HEK293 (cell line): ENCODE measurements around the gene SPRED2.

Experiments used
- CTCF ChIA-PET: fragments of 350-600 bp; formaldehyde crosslinking; extraction: SDS; loops from one replicate; lab custom pipeline; 2021; ENCODE audit warnings: antibody characterized with exemption; lab: Yijun Ruan, JAX
- POLR2A ChIA-PET: fragments of 300-600 bp; formaldehyde crosslinking; extraction: SDS; loops from one replicate; lab custom pipeline; 2020; ENCODE audit warnings: antibody characterized with exemption, inconsistent platforms; lab: Yijun Ruan, JAX
- H3K27ac ChIP-seq: fragments of 200-500 bp; sonication (Bioruptor generic); 2 replicates; pipeline ENCODE4 v1.5.1; 2014; ENCODE audit warnings: low read depth, low read length, control low read depth, inconsistent platforms; ENCODE audit errors: extremely low read depth
- H3K36me3 ChIP-seq, 2 experiments: fragments of 200-500 bp in 1 of 2; sonication (Bioruptor generic) in 1 of 2; 1 replicate in 1 of 2; 2 replicates in 1 of 2; pipeline ENCODE4 v1.5.1; 2014 to 2017; ENCODE audit warnings: inconsistent platforms in 2 of 2, low read length in 2 of 2; ENCODE audit not compliant: control insufficient read depth in 2 of 2, insufficient read depth in 1 of 2
- H3K4me1 ChIP-seq: fragments of 200-500 bp; sonication (Bioruptor generic); 2 replicates; pipeline ENCODE4 v1.5.1; 2014; ENCODE audit warnings: mild to moderate bottlenecking, low read length, inconsistent platforms; ENCODE audit not compliant: control insufficient read depth, insufficient read depth
- H3K4me3 ChIP-seq: 2 replicates; pipeline ENCODE4 v1.5.1; 2011; ENCODE audit warnings: low read depth, mild to moderate bottlenecking, control low read depth, low read length, moderate library complexity
- H3K9me3 ChIP-seq: fragments of 200-500 bp; sonication (Bioruptor generic); 2 replicates; pipeline ENCODE4 v1.5.1; 2014; ENCODE audit warnings: low read depth, low read length, inconsistent platforms; ENCODE audit not compliant: control insufficient read depth, insufficient read depth
- MYNN ChIP-seq: fragments of 450-650 bp; formaldehyde crosslinking; IDR thresholded peaks from 2 replicates; pipeline ENCODE4 v1.5.1; 2016; ENCODE audit warnings: missing biosample characterization, missing genetic modification characterization, borderline replicate concordance
- PRDM2 ChIP-seq: fragments of 450-650 bp; formaldehyde crosslinking; IDR thresholded peaks from 2 replicates; pipeline ENCODE4 v1.5.1; 2016; ENCODE audit warnings: missing biosample characterization, missing genetic modification characterization, borderline replicate concordance
- ZNF112 ChIP-seq: fragments of 450-650 bp; formaldehyde crosslinking; IDR thresholded peaks from 2 replicates; pipeline ENCODE4 v1.5.0; 2017; ENCODE audit warnings: missing biosample characterization, missing genetic modification characterization
- ZNF146 ChIP-seq: fragments of 450-650 bp; formaldehyde crosslinking; IDR thresholded peaks from 2 replicates; pipeline ENCODE4 v1.5.1; 2016; ENCODE audit warnings: missing biosample characterization, missing genetic modification characterization
- ZNF214 ChIP-seq: fragments of 450-650 bp; formaldehyde crosslinking; IDR thresholded peaks from 2 replicates; pipeline ENCODE4 v1.5.1; 2017; ENCODE audit warnings: missing biosample characterization, mild to moderate bottlenecking, missing genetic modification characterization, borderline replicate concordance
- ZNF555 ChIP-seq: fragments of 450-650 bp; formaldehyde crosslinking; conservative IDR thresholded peaks from 2 replicates; pipeline ENCODE4 v1.5.1; 2017; ENCODE audit warnings: missing biosample characterization, mild to moderate bottlenecking, missing genetic modification characterization, inconsistent platforms
- ZNF561 ChIP-seq: fragments of 450-650 bp; IDR thresholded peaks from 2 replicates; pipeline ENCODE4 v1.5.1; 2018; ENCODE audit warnings: missing biosample characterization, missing genetic modification characterization, borderline replicate concordance
- ZNF580 ChIP-seq: fragments of 450-650 bp; formaldehyde crosslinking; IDR thresholded peaks from 2 replicates; pipeline ENCODE4 v1.5.1; 2016; ENCODE audit warnings: missing biosample characterization, missing genetic modification characterization
- ZNF658 ChIP-seq: fragments of 450-650 bp; formaldehyde crosslinking; IDR thresholded peaks from 2 replicates; pipeline ENCODE4; 2016; ENCODE audit warnings: missing biosample characterization, missing genetic modification characterization
- ZNF664 ChIP-seq: fragments of 450-650 bp; formaldehyde crosslinking; IDR thresholded peaks from 2 replicates; pipeline ENCODE4 v1.5.1; 2016; ENCODE audit warnings: missing biosample characterization, missing genetic modification characterization
- TF ChIP-seq, protein P1 (sequence below): fragments of 450-650 bp; IDR thresholded peaks from 2 replicates; pipeline ENCODE4 v1.5.1; 2018; ENCODE audit warnings: missing biosample characterization, missing genetic modification characterization
- TF ChIP-seq, protein P2 (sequence below): fragments of 450-650 bp; formaldehyde crosslinking; IDR thresholded peaks from 2 replicates; pipeline ENCODE4 v1.5.1; 2016; ENCODE audit warnings: missing biosample characterization, missing genetic modification characterization
- TF ChIP-seq, protein P3 (sequence below): fragments of 450-650 bp; formaldehyde crosslinking; IDR thresholded peaks from 2 replicates; pipeline ENCODE4 v1.5.1; 2017; ENCODE audit warnings: missing biosample characterization, missing genetic modification characterization
- TF ChIP-seq, protein P4 (sequence below): fragments of 450-650 bp; formaldehyde crosslinking; IDR thresholded peaks from 2 replicates; pipeline ENCODE4 v1.5.1; 2016; ENCODE audit warnings: missing biosample characterization, missing genetic modification characterization

The SPRED2 gene

DNA sequence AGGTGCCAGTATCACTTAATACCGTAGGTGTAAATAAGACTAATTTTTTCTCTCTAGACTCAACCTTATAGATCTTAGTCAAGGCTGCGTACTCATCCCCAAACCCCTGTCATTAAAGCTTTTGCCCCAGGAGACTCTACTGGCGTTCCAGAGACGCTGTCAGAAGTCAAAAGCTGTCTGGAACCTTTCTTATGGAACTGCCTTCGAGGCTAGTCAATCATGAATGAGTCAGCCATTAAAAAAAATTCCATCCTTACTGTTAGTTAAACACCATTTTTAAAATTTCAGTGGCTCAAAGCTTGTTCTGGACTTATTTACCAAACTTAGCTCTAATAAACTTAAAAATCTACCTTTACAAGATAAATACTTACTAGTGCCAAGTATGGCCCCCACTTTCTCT, 52.1 kb downstream of the SPRED2 start:
- no peak for TF ChIP-seq ZNF561 (tag by site-specific recombination)
- TF ChIP-seq PRDM2 (tag by site-specific recombination), result no peak
- no peak for TF ChIP-seq ZNF658
- TF ChIP-seq, protein P1, sequence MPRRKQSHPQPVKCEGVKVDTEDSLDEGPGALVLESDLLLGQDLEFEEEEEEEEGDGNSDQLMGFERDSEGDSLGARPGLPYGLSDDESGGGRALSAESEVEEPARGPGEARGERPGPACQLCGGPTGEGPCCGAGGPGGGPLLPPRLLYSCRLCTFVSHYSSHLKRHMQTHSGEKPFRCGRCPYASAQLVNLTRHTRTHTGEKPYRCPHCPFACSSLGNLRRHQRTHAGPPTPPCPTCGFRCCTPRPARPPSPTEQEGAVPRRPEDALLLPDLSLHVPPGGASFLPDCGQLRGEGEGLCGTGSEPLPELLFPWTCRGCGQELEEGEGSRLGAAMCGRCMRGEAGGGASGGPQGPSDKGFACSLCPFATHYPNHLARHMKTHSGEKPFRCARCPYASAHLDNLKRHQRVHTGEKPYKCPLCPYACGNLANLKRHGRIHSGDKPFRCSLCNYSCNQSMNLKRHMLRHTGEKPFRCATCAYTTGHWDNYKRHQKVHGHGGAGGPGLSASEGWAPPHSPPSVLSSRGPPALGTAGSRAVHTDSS, result no peak
- no peak for TF ChIP-seq ZNF555 (tag by site-specific recombination)
- TF ChIP-seq MYNN (tag by site-specific recombination), result no peak
- no peak for TF ChIP-seq ZNF664
- TF ChIP-seq, protein P2, sequence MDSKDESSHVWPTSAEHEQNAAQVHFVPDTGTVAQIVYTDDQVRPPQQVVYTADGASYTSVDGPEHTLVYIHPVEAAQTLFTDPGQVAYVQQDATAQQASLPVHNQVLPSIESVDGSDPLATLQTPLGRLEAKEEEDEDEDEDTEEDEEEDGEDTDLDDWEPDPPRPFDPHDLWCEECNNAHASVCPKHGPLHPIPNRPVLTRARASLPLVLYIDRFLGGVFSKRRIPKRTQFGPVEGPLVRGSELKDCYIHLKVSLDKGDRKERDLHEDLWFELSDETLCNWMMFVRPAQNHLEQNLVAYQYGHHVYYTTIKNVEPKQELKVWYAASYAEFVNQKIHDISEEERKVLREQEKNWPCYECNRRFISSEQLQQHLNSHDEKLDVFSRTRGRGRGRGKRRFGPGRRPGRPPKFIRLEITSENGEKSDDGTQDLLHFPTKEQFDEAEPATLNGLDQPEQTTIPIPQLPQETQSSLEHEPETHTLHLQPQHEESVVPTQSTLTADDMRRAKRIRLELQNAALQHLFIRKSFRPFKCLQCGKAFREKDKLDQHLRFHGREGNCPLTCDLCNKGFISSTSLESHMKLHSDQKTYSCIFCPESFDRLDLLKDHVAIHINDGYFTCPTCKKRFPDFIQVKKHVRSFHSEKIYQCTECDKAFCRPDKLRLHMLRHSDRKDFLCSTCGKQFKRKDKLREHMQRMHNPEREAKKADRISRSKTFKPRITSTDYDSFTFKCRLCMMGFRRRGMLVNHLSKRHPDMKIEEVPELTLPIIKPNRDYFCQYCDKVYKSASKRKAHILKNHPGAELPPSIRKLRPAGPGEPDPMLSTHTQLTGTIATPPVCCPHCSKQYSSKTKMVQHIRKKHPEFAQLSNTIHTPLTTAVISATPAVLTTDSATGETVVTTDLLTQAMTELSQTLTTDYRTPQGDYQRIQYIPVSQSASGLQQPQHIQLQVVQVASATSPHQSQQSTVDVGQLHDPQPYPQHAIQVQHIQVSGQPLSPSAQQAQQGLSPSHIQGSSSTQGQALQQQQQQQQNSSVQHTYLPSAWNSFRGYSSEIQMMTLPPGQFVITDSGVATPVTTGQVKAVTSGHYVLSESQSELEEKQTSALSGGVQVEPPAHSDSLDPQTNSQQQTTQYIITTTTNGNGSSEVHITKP (tag by site-specific recombination), result no peak
- CTCF ChIA-PET, result interaction anchor here (0.6 kb wide), 2 partner anchors 71 to 278 kb away, joined by 3 read pairs; no protein-coding TSS in a partner anchor
- no peak overlapping the region for H3K4me3 ChIP-seq
- no peaks in the 10 kb centered on the region for H3K36me3 ChIP-seq
- POLR2A ChIA-PET, result no interaction called here
- no peak overlapping the region for H3K27ac ChIP-seq
- no peaks in the 10 kb centered on the region for H3K9me3 ChIP-seq
- H3K4me1 ChIP-seq, result peaks cover 25% of the 10 kb centered on the region

DNA sequence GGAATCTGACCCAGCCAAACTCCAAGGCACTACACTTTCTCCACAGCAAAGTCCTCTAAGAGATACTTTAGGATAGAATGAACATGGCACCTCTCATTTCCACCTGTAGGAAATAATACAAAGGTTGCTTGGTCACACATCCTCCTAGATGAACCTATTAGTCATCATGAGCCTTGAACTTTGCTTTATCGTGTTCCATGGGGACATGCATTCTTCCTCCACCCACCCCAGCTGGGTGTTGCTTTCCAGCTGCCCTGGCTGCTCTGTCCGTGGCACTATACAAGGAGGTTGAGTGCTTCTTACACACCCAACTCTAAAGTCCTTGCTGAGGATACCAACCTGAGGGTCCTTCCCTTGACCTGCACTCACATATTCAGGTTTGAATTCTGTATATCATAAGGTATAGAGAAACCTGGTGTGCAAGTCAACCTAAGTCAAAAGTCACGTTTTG, 52.7 kb downstream of the SPRED2 start:
- Histone ChIP-seq H3K36me3 (no peaks in the 10 kb centered on the region), H3K4me3 (no peak overlapping the region), H3K4me1 (peaks cover 25% of the 10 kb centered on the region), H3K9me3 (no peaks in the 10 kb centered on the region), H3K27ac (no peak overlapping the region)
- POLR2A ChIA-PET, result no interaction called here
- CTCF ChIA-PET, result interaction anchor here (0.5 to 0.6 kb wide), 2 partner anchors 27 to 277 kb away, joined by 3 read pairs; no protein-coding TSS in a partner anchor
- TF ChIP-seq, protein P3, sequence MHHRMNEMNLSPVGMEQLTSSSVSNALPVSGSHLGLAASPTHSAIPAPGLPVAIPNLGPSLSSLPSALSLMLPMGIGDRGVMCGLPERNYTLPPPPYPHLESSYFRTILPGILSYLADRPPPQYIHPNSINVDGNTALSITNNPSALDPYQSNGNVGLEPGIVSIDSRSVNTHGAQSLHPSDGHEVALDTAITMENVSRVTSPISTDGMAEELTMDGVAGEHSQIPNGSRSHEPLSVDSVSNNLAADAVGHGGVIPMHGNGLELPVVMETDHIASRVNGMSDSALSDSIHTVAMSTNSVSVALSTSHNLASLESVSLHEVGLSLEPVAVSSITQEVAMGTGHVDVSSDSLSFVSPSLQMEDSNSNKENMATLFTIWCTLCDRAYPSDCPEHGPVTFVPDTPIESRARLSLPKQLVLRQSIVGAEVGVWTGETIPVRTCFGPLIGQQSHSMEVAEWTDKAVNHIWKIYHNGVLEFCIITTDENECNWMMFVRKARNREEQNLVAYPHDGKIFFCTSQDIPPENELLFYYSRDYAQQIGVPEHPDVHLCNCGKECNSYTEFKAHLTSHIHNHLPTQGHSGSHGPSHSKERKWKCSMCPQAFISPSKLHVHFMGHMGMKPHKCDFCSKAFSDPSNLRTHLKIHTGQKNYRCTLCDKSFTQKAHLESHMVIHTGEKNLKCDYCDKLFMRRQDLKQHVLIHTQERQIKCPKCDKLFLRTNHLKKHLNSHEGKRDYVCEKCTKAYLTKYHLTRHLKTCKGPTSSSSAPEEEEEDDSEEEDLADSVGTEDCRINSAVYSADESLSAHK, result no peak
- TF ChIP-seq ZNF214 (tag by site-specific recombination) (no peak), ZNF146 (tag by site-specific recombination) (no peak), ZNF580 (tag by site-specific recombination) (no peak), ZNF112 (tag by site-specific recombination) (no peak)
- TF ChIP-seq, protein P4, sequence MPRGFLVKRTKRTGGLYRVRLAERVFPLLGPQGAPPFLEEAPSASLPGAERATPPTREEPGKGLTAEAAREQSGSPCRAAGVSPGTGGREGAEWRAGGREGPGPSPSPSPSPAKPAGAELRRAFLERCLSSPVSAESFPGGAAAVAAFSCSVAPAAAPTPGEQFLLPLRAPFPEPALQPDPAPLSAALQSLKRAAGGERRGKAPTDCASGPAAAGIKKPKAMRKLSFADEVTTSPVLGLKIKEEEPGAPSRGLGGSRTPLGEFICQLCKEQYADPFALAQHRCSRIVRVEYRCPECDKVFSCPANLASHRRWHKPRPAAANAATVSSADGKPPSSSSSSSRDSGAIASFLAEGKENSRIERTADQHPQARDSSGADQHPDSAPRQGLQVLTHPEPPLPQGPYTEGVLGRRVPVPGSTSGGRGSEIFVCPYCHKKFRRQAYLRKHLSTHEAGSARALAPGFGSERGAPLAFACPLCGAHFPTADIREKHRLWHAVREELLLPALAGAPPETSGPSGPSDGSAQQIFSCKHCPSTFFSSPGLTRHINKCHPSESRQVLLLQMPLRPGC (tag by site-specific recombination), result no peak
- TF ChIP-seq, protein P2 (tag by site-specific recombination), result no peak
